ENCODE data around the gene SLC25A42. TPM values are rescaled to one million over a fixed set of nuclear protein-coding genes. Genes with fewer than 3 reads are reported as not detected.

The SLC25A42 gene
- total and polyA plus RNA-seq, 2 donors (not counting 3 experiments of a cell fraction or from before 2014, with no cell fraction given), result 6.2 to 6.3 TPM

DNA sequence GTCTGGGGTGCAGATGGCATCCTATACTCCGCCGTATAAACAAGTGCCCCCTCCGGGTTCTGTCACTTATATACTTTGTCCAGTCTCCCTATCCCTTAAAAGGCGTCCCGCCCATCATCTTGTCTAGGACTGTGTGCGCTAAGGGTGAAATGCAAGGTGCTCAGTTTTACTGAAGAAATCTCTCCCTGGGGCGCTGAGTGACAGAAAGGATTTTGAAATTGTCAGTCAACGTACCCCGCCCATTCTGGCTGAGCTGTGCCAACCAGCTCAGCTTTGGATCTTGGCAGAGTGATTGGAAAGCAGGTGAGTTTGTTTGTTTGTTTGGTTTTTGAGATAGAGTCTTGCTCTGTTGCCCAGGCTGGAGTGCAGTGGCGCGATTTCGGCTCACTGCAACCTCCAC lies 78.6 kb downstream of the SLC25A42 start:
- Histone ChIP-seq H4K20me1 (replicated peaks; ENCODE audit: control insufficient read depth, extremely low read depth, insufficient read depth, low read length) (no peaks in the 10 kb centered on the region), H3K9me3 (replicated peaks; ENCODE audit: control insufficient read depth, insufficient read depth, low read length) (no peaks in the 10 kb centered on the region), H3K27me3 (ENCODE audit: control insufficient read depth in 2 of 2, insufficient read depth in 2 of 2, low read length in 2 of 2) (no peaks in the 10 kb centered on the region), H2AFZ (ENCODE audit: low read depth, low read length) (no peak overlapping the region), H3K79me2 (ENCODE audit: control insufficient read depth, insufficient read depth, low read length) (no peaks in the 10 kb centered on the region), H3K9me1 (replicated peaks; ENCODE audit: control insufficient read depth, extremely low read depth, insufficient read depth, low read length) (no peaks in the 10 kb centered on the region), H3K4me3 (replicated peaks in 1 of 3; ENCODE audit: insufficient read depth in 1 of 3, low read depth in 1 of 3, low read length in 3 of 3) (no peak overlapping the region), H3K36me3 (ENCODE audit: control insufficient read depth in 2 of 2, extremely low read depth in 1 of 2, insufficient read depth in 2 of 2, low read length in 2 of 2) (no peaks in the 10 kb centered on the region), H3K4me1 (ENCODE audit: control insufficient read depth, extremely low read depth, insufficient read depth, low read length) (peaks cover 8% of the 10 kb centered on the region), H3K4me2 (ENCODE audit: insufficient read depth, low read length) (no peak overlapping the region), H3K27ac (ENCODE audit: insufficient read depth, low read depth, low read length) (no peak overlapping the region), H3K9ac (replicated peaks; ENCODE audit: extremely low read depth, insufficient read depth, low read length) (no peak overlapping the region)
- TF ChIP-seq JUN (IDR thresholded peaks at IDR 0.05; ENCODE audit: borderline replicate concordance, insufficient read depth, insufficient read length, low read depth) (no peak), GATA2 (IDR thresholded peaks at IDR 0.05; ENCODE audit: insufficient read depth, insufficient read length, low read depth, low read length) (no peak), POLR2AphosphoS5 (IDR thresholded peaks at IDR 0.05; ENCODE audit: insufficient read depth, low read depth, low read length) (no peak), POLR2A (IDR thresholded peaks at IDR 0.05; ENCODE audit: low read depth, low read length) (no peak), EZH2 (IDR thresholded peaks at IDR 0.05; ENCODE audit: borderline replicate concordance, low read depth, low read length, severe bottlenecking) (no peak), FOS (IDR thresholded peaks at IDR 0.05; ENCODE audit: borderline replicate concordance, insufficient read depth, low read length) (no peak), MYC (IDR thresholded peaks at IDR 0.05; ENCODE audit: low read depth, low read length) (no peak)
- TF ChIP-seq, protein P1, sequence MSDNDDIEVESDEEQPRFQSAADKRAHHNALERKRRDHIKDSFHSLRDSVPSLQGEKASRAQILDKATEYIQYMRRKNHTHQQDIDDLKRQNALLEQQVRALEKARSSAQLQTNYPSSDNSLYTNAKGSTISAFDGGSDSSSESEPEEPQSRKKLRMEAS (IDR thresholded peaks at IDR 0.05; ENCODE audit: insufficient read depth, insufficient read length), result no peak
- TF ChIP-seq, protein P2, sequence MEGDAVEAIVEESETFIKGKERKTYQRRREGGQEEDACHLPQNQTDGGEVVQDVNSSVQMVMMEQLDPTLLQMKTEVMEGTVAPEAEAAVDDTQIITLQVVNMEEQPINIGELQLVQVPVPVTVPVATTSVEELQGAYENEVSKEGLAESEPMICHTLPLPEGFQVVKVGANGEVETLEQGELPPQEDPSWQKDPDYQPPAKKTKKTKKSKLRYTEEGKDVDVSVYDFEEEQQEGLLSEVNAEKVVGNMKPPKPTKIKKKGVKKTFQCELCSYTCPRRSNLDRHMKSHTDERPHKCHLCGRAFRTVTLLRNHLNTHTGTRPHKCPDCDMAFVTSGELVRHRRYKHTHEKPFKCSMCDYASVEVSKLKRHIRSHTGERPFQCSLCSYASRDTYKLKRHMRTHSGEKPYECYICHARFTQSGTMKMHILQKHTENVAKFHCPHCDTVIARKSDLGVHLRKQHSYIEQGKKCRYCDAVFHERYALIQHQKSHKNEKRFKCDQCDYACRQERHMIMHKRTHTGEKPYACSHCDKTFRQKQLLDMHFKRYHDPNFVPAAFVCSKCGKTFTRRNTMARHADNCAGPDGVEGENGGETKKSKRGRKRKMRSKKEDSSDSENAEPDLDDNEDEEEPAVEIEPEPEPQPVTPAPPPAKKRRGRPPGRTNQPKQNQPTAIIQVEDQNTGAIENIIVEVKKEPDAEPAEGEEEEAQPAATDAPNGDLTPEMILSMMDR (IDR thresholded peaks at IDR 0.05; ENCODE audit: extremely low read depth in 1 of 2, insufficient read depth in 1 of 2, low read depth in 1 of 2, low read length in 2 of 2), result no peak
- DNase-seq (ENCODE audit: low read depth, low spot score), result no peak
- BruUV-seq (replicated peaks), result no TSS peak
- dilution Hi-C loops (cut with MboI; ENCODE audit: extremely low pct_ligation_motif_present, low sequenced_read_pairs) (no loop called here), intact Hi-C loops (cut with micrococcal nuclease) (no loop called here)
- FAIRE-seq, result no peak
- CTCF ChIA-PET, result interaction anchor here (0.7 to 3.7 kb wide), 5 partner anchors 12 to 90 kb away, joined by 3 to 14 read pairs (median 9); no protein-coding TSS in a partner anchor
- POLR2A ChIA-PET, result interaction anchor here (0.6 kb wide), 1 partner anchor 51 kb away, joined by 4 read pairs; no protein-coding TSS in a partner anchor
